Adipose tissue (tissue), 3 donors: ENCODE data around the gene MTERF4. TPM values are rescaled to one million over a fixed set of nuclear protein-coding genes. Genes with fewer than 3 reads are reported as not detected.

Experiments used
- H3K27ac ChIP-seq: one replicate; pipeline ENCODE4 v1.5.1; 2013; ENCODE audit warnings: low read depth, low read length
- WGBS, 3 donors: extraction: QIAGEN DNeasy Blood & Tissue Kit; methylation state at CpG; one replicate each; pipeline ENCODE4 v1.1.7; 2013; 5-methylcytosine and 5-hydroxymethylcytosine counted together
- polyA plus RNA-seq, 3 donors: library from polyadenylated mRNA; stranded (reverse); fragments of 200-250 nt; gene quantifications; one replicate each; pipeline ENCODE4 v1.2.3, GENCODE V29; 2013
- donor health status: healthy with polysubstance abuse.
- donor health status: Bipolar disorder and iron deficiency.
- donor health status: healthy.

MTERF4 gene
- polyA plus RNA-seq, 3 donors = 23.5 to 34.8 (median 24.4) TPM

DNA sequence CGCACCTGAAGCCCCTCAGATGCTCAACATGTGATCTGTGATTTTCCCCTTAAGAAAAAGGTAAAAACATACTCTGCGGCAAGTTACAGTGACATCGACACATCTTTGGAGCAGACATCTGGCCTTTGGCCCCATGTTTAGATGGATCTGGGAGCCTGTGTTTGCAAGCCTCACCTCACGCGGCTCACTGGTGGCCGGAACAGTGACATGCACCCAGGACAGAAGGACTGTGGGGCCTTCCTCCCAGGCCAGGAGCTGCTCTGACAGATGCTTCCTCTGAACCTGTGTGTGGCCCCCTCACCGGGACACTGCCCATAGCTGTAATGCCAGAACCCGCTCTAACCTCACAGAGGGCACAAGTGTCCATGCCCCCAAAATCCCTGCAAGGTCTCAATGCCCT lies 34.1 kb upstream of the MTERF4 start:
- H3K27ac ChIP-seq = no peak overlapping the region
- 88 to 95% (median 95%) methylated on average over 8 of the region's 8 CpGs for WGBS, 3 donors

DNA sequence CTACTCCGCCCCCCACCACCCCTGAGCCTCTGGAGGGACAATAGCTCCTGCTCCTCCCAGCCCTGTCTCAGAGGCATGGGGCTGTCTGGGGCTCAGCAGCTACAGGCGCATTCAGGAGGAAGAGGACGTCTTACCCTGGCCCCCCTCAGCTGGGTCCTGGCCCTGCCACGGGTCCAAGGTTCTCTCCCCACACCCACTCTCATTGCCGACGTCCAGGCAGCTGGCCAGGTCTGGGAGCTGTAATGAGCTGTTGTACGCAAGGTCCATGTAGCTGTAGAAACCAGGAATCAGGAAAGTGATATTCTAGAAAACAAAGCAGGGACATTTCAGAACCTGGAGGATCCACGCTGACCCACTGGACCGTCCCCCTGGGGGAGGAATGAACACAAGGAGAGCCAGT lies 33.6 kb upstream of the MTERF4 start:
- no peak overlapping the region for H3K27ac ChIP-seq
- WGBS, 3 donors = 52 to 84% (median 76%) methylated on average over 9 of the region's 9 CpGs

DNA sequence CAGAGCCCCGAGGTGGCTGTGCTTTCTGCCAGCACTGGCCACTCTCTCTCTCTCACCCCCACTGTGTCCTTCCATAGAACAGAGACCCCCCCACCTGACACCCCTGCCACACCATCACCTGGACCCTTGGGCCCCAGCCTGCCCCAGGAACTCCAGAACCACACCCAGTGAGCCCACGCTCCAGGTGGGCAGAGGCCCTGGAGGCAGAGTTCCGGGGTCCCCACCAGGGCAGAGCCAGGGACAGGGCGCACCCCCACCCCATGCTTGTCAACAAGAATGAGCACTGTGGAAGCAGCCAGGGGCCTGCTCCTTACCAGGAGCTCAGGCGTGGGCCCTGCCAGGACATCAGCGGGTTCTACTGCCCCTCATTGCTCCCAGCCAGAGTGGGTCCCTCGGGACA lies 32.6 kb upstream of the MTERF4 start:
- WGBS, 3 donors = 94 to 96% (median 94%) methylated on average over 7 of the region's 7 CpGs
- no peak overlapping the region for H3K27ac ChIP-seq

DNA sequence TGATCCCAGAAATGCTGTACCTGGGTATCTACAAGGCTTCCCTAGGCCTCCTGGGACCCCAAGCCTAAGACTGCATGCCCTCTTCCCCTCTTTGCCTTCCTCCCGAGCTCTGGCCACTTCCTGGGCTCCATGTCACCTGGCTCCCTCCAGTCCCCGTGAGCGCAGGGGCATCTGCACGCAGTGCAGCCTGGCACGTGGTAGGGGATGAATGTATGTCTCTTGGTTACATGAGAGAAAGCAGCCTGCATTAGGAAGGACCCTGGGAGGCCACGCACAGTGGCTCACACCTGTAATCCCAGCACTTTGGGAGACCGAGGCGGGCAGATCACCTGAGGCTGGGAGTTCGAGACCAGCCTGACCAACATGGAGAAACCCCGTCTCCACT lies 31.3 kb upstream of the MTERF4 start:
- H3K27ac ChIP-seq = no peak overlapping the region
- 94 to 97% (median 96%) methylated on average over 10 of the region's 10 CpGs for WGBS, 3 donors

DNA sequence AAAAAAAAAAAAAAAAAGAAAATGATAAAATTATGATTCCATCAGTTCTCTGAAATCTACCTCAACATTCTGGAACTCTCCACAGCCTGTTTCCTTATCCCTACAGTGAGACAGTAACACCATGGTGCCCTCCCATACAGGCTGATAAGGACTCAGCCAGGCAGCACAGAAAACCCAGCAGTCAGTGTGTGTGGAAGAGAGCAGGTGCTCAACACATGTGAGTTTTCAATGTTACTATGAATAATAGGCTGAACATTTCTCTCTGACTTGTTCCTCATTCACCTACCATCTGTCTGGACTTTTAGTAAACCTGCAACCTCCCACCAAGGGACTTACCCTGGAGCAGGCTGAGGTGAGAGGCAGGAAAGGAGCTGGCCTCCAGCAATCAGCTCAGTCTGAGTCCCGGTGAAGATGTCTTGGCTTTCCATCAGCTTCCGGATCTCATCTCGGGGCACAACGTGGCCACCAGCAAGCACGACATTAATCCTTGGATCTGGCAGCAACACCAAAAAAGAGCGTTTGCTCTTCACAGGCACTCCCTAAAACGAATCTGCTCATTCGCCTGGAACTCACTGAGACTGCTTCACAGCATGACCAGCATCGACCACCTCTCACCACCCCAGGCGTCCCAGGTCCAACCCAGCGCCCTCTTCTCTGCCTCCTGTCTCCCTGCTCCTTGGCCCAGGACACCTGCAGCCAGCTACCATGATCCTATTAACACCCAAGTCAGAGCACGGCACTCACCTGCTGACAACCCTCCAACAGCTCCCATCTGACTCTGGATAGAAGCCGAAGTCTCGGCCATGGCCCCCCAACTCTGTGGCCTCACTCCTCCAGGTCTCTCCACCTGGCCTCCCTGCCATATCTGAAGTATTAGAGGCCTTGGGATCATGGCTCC lies 30.7 kb upstream of the MTERF4 start:
- WGBS, 3 donors = 73 to 93% (median 93%) methylated on average over 14 of the region's 14 CpGs

GRCh38 chr2:241131531-241131930 lies 29.4 kb upstream of the MTERF4 start:
- H3K27ac ChIP-seq = no peak overlapping the region
- WGBS, 3 donors = 88 to 96% (median 94%) methylated on average over 7 of the region's 7 CpGs

More for the DNA sequence above, 30.7 kb upstream of the MTERF4 start:
- H3K27ac ChIP-seq = no peak overlapping the region

DNA sequence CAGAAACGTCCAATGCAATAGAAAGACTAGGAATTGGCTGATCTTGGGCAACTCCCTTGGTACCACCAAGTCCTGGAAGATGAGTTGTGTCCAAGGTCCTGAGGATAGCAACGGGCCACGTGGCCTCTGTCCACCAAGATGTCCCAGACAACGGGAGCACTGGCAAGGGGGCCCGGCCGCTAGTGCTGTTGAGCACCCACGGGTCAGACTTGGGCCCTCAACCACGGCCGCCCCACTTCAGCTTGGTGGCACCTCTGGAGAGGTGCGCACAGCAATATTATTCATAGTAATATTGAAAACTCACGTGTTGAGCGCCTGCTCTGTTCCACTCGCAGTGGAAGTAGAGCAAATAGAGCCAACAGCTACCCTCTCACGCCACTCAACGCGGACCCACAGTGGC lies 28.2 kb upstream of the MTERF4 start:
- H3K27ac ChIP-seq = no peak overlapping the region
- 90 to 94% (median 93%) methylated on average over 16 of the region's 16 CpGs for WGBS, 3 donors

GRCh38 chr2:241129086-241129871 lies 27.2 kb upstream of the MTERF4 start:
- H3K27ac ChIP-seq = no peak overlapping the region
- 65 to 91% (median 72%) methylated on average over 12 of the region's 12 CpGs for WGBS, 3 donors

DNA sequence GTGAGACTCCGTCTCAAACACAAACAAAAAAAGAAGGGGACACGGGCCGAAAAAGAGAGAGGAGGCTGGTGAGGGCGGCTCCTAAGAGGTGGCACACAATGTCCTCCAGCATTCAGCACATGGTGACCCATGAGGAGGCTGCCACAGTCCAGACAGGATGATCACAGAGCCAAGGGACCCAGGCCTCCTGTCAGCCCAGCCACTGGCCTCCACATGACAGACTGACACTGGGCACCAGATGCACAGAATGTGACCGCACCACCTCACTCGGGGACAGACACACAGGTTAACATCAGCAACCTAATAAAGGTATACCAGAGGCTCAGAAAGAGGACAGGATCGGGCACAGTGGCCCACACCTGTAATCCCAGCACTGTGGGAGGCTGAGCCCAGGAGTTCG lies 26.2 kb upstream of the MTERF4 start:
- H3K27ac ChIP-seq = no peak overlapping the region
- 93 to 97% (median 93%) methylated on average over 6 to 8 of the region's 8 CpGs for WGBS, 3 donors

DNA sequence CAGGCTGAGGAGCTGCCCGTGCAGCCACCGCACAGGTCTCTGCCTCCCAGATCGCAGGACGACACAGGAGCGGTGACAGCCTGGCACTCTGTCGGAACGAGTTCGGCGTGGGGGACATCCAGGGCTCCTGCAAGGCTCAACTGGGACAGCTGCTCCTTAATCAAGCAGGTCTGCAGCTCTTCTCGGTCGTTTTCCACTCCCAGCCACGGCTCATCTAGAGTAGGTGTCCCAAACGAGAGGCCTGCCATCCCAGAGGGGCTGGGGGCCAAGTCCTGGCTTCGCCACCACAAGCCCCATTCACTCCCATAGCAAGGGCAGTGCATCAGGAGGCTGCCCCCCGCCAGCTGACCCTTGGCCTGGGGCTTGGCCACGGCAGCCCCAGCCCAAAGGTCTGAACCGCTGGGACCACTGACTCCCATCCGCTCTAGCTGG lies 24.7 kb upstream of the MTERF4 start:
- H3K27ac ChIP-seq = no peak overlapping the region
- 94 to 97% (median 96%) methylated on average over 16 to 18 of the region's 18 CpGs for WGBS, 3 donors

GRCh38 chr2:241126201-241126611 lies 24.1 kb upstream of the MTERF4 start:
- 82 to 94% (median 91%) methylated on average over 21 of the region's 21 CpGs for WGBS, 3 donors
- no peak overlapping the region for H3K27ac ChIP-seq

- 91 to 95% (median 93%) methylated on average over 13 of the region's 13 CpGs for WGBS, 3 donors
- H3K27ac ChIP-seq = no peak overlapping the region
These were observed 23.5 kb upstream of the MTERF4 start for GRCh38 chr2:241125626-241126025.

GRCh38 chr2:241123816-241124536 lies 21.9 kb upstream of the MTERF4 start:
- WGBS, 3 donors = 78 to 88% (median 80%) methylated on average over 16 of the region's 16 CpGs
- no peak overlapping the region for H3K27ac ChIP-seq

DNA sequence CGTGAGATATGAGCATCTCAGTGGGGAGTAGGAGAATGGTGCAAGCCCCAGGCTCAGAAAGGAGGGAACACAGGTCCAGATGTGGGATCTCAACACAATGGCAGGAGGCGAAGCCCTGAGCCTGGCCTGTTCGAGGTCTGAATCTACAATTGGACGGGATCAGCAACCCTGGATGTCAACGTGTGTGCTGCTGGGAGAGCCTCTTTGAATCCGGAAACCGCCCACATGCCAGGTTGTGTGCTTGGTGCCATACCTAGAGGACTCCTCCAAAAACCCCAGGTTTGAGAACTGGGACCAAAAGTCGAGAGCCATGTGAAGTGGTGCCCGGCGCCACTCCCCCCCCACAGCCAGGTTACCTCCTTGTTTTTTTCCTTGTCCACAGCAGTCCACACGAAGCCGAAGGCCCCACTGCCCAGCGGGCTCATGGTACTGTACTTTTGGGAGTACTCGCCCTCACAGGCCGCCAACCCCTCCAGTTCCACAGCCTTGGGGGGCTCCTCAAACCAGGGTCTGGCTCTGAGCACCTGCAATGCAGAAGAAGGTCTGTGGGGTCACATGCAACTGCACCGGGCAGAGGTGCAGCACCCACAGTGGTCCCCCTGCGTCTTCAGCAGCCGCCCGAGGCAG lies 20.4 kb upstream of the MTERF4 start:
- WGBS, 3 donors = 88 to 94% (median 94%) methylated on average over 19 of the region's 19 CpGs
- no peak overlapping the region for H3K27ac ChIP-seq

DNA sequence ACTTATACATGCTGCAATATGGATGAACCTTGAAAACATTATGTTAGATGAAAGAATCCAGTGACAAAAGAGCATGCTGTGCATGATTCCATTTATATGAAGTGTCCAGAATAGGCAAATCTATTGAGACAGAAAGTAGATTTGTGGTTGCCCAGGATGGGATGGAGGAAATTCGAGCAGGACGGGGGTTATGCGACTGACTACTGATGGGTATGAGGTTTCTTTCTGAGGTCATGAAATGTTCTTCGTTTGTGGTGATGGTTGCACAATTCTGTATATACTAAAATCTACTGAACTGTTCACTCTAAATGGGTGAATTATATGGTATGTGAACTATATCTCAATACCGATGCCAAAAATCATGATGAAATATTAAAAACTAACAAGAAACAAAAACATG lies 18.9 kb upstream of the MTERF4 start:
- WGBS, 3 donors = 80 to 94% (median 86%) methylated on average over 5 of the region's 5 CpGs
- no peak overlapping the region for H3K27ac ChIP-seq

- H3K27ac ChIP-seq = no peak overlapping the region
- WGBS, 3 donors = 93 to 98% (median 96%) methylated on average over 2 of the region's 2 CpGs
These were observed 18.4 kb upstream of the MTERF4 start for GRCh38 chr2:241120440-241120839.

DNA sequence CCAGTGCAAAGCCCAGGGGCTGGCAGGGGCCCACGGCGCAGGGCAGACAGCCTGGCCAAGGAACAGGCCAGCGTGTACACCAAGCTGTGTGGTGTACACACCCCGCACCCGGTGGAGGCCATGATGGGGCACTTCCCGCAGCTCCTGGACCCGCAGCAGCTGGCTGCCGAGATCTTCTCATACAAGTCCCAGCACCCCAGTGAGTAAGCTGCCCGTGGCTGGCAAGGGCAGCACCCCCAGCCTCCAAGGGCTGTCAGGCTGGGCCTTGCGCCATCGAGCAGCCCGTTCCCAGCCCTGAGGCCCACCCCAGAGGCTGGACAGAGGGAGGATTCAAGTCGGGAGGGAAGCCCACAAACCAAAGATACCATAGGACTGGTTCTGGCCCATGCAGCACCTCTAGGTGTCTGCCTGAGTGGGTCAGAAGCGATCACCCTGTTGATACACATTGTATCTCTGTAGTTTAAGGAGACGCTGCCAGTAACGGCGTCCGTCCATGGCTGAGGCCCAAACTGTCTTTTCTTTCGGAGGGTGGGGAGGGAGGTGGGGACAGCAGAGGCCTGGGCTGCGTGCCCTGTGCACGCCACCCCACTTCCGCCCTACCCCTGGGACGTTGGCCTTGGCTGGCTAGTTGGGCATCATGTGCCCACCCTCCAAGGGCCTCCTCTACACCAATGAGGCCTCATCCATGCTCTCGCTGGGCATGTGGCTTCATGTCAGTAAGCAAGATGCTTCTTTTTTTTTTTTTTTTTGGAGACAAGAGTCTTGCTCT lies 16.8 kb upstream of the MTERF4 start:
- WGBS, 3 donors = 90 to 94% (median 93%) methylated on average over 22 to 24 of the region's 24 CpGs

More for the DNA sequence above, 16.8 kb upstream of the MTERF4 start:
- no peak overlapping the region for H3K27ac ChIP-seq
